ENCODE data around the gene ITPRIP.

The ITPRIP gene

GRCh38 chr10:104279550-104280259 lies 58.6 kb downstream of the ITPRIP start:
- DNase-seq (ENCODE audit: low read depth in 3 of 3) = no peak

DNA sequence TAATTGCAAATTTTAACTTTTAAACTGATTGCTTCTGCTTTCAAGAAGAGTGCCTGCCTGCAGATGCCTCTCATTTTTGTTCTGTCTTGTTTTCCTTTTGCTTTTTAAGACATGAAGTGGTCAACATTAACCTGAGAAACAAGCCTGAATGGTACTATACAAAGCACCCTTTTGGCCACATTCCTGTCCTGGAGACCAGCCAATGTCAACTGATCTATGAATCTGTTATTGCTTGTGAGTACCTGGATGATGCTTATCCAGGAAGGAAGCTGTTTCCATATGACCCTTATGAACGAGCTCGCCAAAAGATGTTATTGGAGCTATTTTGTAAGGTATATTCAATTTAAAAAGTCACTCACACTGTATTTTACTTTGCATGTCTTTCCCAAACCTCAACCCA lies 60.5 kb downstream of the ITPRIP start:
- no peak for DNase-seq (ENCODE audit: low read depth in 3 of 3)

- DNase-seq (ENCODE audit: low read depth in 3 of 3) = no peak
These were observed 62.1 kb downstream of the ITPRIP start for GRCh38 chr10:104276192-104276591.

GRCh38 chr10:104274762-104275721 lies 63.2 kb downstream of the ITPRIP start:
- DNase-seq (ENCODE audit: low read depth in 3 of 3) = peak in 1 of 3 experiments; percentile 55

GRCh38 chr10:104273899-104274575 lies 64.2 kb downstream of the ITPRIP start:
- no peak for DNase-seq (ENCODE audit: low read depth in 3 of 3)

GRCh38 chr10:104273286-104273685 lies 65.0 kb downstream of the ITPRIP start:
- no peak for DNase-seq (ENCODE audit: low read depth in 3 of 3)

DNA sequence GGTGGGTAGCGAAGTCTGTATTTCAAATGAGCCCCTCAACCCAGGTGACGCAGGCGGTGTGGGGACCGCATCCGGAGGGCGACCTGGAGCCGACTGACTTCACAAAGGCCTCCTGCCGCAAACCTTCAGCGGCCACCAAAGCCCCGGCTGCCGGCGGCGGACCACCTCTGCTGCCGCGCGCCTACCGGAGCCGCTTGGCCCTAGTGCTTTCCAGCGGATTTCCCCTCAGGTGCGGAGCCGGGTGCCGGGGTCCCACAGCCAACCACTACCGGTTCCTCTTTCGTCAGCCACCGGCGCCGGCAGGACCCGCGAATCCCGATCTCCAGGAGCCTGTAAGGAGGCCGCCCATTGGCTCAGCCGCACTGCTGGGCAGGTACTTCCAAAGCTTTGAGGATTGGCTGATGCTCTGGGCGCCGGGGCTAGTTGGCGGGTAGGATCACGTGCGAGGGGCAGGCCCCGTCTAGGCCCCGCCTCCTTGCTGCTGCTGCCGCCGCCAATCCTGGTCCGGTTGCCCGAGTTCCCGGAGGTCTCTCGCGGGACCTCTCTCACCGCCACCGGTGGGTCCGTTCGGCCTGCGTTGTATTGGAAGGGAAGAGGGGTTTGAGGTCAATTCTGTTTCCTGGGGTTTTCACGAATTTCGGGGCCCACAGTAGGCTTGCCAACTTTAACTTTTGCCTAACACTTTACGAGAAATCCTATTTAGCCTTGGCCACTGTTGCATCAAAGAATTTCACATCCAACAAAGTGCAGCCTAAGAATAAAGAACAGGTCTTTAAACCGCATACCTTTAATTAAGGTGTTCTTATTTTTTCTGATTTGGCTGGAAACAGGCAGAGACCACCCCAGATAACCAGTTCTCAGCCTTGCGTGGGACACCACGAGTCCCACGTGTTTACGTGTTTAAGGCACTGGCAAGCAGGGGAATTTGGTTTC lies 69.3 kb downstream of the ITPRIP start, which contains the start of gene GSTO2:
GSTO2 (plus strand) TSS at position 472 of the 933 bp plus-strand sequence. CDS start 5,732 bp downstream, outside the sequence.
- DNase-seq (ENCODE audit: low read depth in 3 of 3) = peak; percentile 94 to 98 (median 95)

GRCh38 chr10:104268405-104268712 lies 69.9 kb downstream of the ITPRIP start:
- peak in 1 of 3 experiments; percentile 24 for DNase-seq (ENCODE audit: low read depth in 3 of 3)

DNA sequence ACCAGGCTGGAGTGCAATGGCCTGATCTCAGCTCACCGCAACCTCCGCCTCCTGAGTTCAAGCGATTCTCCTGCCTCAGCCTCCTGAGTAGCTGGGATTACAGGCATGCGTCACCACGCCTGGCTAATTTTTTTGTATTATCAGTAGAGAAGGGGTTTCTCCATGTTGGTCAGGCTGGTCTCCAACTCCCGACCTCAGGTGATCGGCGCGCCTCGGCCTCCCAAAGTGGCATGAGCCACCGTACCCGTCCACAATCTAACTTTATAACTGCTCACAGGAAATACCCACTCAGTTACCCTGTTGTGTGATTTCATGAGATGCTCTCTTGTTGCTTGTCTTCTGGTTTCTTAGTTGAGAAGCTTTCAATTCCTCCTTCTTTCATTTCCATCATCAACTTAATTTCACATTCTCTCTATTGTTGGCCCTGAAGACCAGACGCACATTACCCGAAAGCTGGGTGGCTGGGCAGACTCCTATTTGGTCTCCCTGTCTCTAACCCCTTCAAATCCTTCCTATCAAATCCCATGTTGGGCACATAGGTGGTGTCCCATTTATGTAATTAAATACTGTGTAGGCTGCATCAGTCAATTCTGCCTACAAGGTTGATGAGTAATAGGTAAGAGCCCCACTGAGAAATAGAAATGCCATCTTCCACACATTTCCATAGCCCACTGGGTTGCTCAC lies 70.4 kb downstream of the ITPRIP start:
- DNase-seq (ENCODE audit: low read depth in 3 of 3) = peak in 2 of 3 experiments; percentile 35 to 38

GRCh38 chr10:104264783-104265182 lies 73.5 kb downstream of the ITPRIP start:
- DNase-seq (ENCODE audit: low read depth in 3 of 3) = no peak

GRCh38 chr10:104262055-104262454 lies 76.2 kb downstream of the ITPRIP start:
- DNase-seq (ENCODE audit: low read depth in 3 of 3) = no peak

- no peak for DNase-seq (ENCODE audit: low read depth in 3 of 3)
These were observed 77.5 kb downstream of the ITPRIP start for GRCh38 chr10:104260775-104261115.

GRCh38 chr10:104259999-104260774 lies 78.1 kb downstream of the ITPRIP start:
- DNase-seq (ENCODE audit: low read depth in 3 of 3) = no peak
